GM12878 (cell line): ENCODE results near the gene FEZF2. TPM values are rescaled to one million over a fixed set of nuclear protein-coding genes. Genes with fewer than 3 reads are reported as not detected.

Experiments
- ATAC-seq: fragments of 200-7000 bp; cut with Tn5 transposase; 3 replicates; pipeline ENCODE4 v1.9.1; 2020; ENCODE audit warnings: mild to moderate bottlenecking, moderate library complexity
- BruUV-seq: library from RNA; stranded (reverse); fragments of 400-500 nt; replicated peaks from 2 replicates; lab custom pipeline; 2021; lab: Mats Ljungman, UMichigan
- CTCF ChIA-PET: fragments of 300-600 bp; sonication (Branson Sonifier 250); formaldehyde crosslinking; extraction: SDS; loops from one replicate; lab custom pipeline; 2021; ENCODE audit warnings: inconsistent platforms; lab: Yijun Ruan, JAX
- POLR2A ChIA-PET: fragments of 350-600 bp; formaldehyde crosslinking; extraction: SDS; loops from one replicate; lab custom pipeline; 2021; ENCODE audit warnings: inconsistent platforms; lab: Charles Lee
- RAD21 ChIA-PET: fragments of 300-600 bp; sonication (Branson Sonifier 250); formaldehyde crosslinking; loops from one replicate; lab custom pipeline; 2023; ENCODE audit warnings: antibody characterized with exemption; ENCODE audit not compliant: unreplicated experiment; lab: Charles Lee
- SMC1A ChIA-PET: fragments of 300-600 bp; sonication (Branson Sonifier 250); formaldehyde crosslinking; loops from one replicate; lab custom pipeline; 2023; ENCODE audit not compliant: unreplicated experiment, uncharacterized antibody; lab: Charles Lee
- DNase-seq: peaks from one replicate; pipeline ENCODE4 v3.0.0-alpha.2; 2011; ENCODE audit warnings: low read depth, low spot score
- FAIRE-seq: peaks from 3 replicates; lab custom pipeline; 2011; peaks lifted over from hg19 to GRCh38; lab: Jason Lieb, UNC
- H2AFZ ChIP-seq: 2 replicates; pipeline ENCODE4 v1.6.0; 2011; ENCODE audit warnings: low read depth, low read length, control low read depth; ENCODE audit not compliant: control insufficient read depth
- H3K27ac ChIP-seq: 2 replicates; pipeline ENCODE4 v1.5.1; 2011; ENCODE audit warnings: control low read depth; ENCODE audit not compliant: control insufficient read depth, insufficient read depth
- H3K27me3 ChIP-seq, 2 experiments: replicated peaks in 1 of 2; 2 replicates each; pipeline versions ENCODE4 v1.6.0 to v1.6.1; 2011; ENCODE audit warnings: low read length in 1 of 2; ENCODE audit not compliant: control insufficient read depth in 2 of 2, insufficient read depth in 2 of 2
- H3K36me3 ChIP-seq, 2 experiments: 2 replicates each; pipeline ENCODE4 v1.5.1; 2011; ENCODE audit warnings: low read length in 1 of 2; ENCODE audit not compliant: control insufficient read depth in 2 of 2, insufficient read depth in 2 of 2
- H3K4me1 ChIP-seq: 2 replicates; pipeline ENCODE4 v1.6.1; 2011; ENCODE audit warnings: mild to moderate bottlenecking, low read length, moderate library complexity, mixed read lengths; ENCODE audit not compliant: control insufficient read depth, insufficient read depth
- H3K4me2 ChIP-seq: 2 replicates; pipeline ENCODE4 v1.6.0; 2011; ENCODE audit warnings: control low read depth; ENCODE audit not compliant: control insufficient read depth, insufficient read depth
- H3K4me3 ChIP-seq: fragments of 200-600 bp; sonication (generic); 2 replicates; pipeline ENCODE4 v1.5.1; 2016
- H3K79me2 ChIP-seq: 2 replicates; pipeline ENCODE4 v1.6.0; 2011; ENCODE audit warnings: low read length; ENCODE audit not compliant: control insufficient read depth, insufficient read depth
- H3K9ac ChIP-seq: 2 replicates; pipeline ENCODE4 v1.8.0; 2011; ENCODE audit warnings: low read length, control low read depth, mixed read lengths; ENCODE audit not compliant: control insufficient read depth, insufficient read depth
- H3K9me3 ChIP-seq: replicated peaks from 3 replicates; pipeline ENCODE4 v1.5.1; 2011; ENCODE audit warnings: mild to moderate bottlenecking, low read length; ENCODE audit not compliant: control insufficient read depth, insufficient read depth
- H4K20me1 ChIP-seq: 2 replicates; pipeline ENCODE4 v1.6.0; 2011; ENCODE audit not compliant: control insufficient read depth, insufficient read depth
- CBX5 ChIP-seq: sonication (generic); IDR thresholded peaks from 2 replicates; pipeline ENCODE4 v1.6.1; 2016; ENCODE audit warnings: low read depth, moderate library complexity, mild to moderate bottlenecking, inconsistent platforms
- WGBS: methylation state at CpG from one replicate; pipeline ENCODE4 v1.1.6; 2016; ENCODE audit warnings: low lambda C conversion rate; ENCODE audit not compliant: insufficient replicate concordance, insufficient coverage; ENCODE audit errors: missing lambda C conversion rate; 5-methylcytosine and 5-hydroxymethylcytosine counted together
- in situ Hi-C: fragments of 300-500 bp; cut with MboI; formaldehyde crosslinking; loops from 9 replicates; pipeline ENCODE4 v1.14.3; 2018; ENCODE audit warnings: mixed read lengths
- intact Hi-C: fragments of 100-400 bp; cut with micrococcal nuclease; formaldehyde crosslinking; loops from one replicate; pipeline ENCODE4 v1.14.2; 2022; ENCODE audit not compliant: unreplicated experiment
- polyA plus RNA-seq, 11 experiments: library from polyadenylated mRNA; depleted of rRNA in 4 of 11; unstranded in 6 of 11; stranded (reverse) in 5 of 11; fragments of >200 nt; fragmentation: Nextera tagmentation in 4 of 11; fragmentation: Illumina TruSeq in 1 of 11; extraction: Ambion mirVana in 4 of 11; extraction: Trizol in 1 of 11; gene quantifications; 1 replicate in 1 of 11; 2 replicates in 10 of 11; pipeline versions ENCODE4 v1.2.1 to v1.2.3, GENCODE V29; 2011 to 2016; ENCODE audit warnings: inconsistent platforms in 2 of 11, missing spikeins in 2 of 11, low read depth in 1 of 11
- total RNA-seq, 4 experiments: library from RNA; depleted of rRNA in 3 of 4; stranded (reverse); fragments of >200 nt in 3 of 4; fragmentation: Illumina TruSeq in 1 of 4; extraction: Trizol in 1 of 4; gene quantifications; 2 replicates each; pipeline versions ENCODE4 v1.2.1 to v1.2.3, GENCODE V29; 2013 to 2021

The FEZF2 gene
- total and polyA plus RNA-seq, 10 of the 15 experiments (the other 5 are each of a cell fraction or from before 2014, with no cell fraction given): not detected

DNA sequence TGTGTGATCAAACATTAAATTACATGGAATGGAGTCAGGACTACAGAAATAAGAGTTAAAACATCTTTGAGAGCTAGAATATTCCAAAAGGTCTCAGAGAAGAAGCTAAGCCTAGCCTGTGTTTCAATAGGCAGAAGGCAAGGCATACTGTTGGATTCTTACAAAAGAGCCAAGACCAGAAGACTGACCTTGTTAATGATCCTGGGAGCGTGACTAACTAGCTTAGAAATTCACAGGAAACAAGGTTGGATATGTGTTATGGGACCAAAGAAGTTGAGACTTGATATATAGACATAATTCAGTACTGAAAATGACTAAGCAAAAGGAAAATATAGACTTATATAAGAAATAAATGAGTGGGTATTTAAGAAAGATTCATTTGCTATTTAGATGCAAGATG is 50.1 kb downstream of the FEZF2 start:
- H3K4me2 ChIP-seq: no peak overlapping the region
- ATAC-seq (no peak), DNase-seq (no peak), FAIRE-seq (no peak)
- RAD21 ChIA-PET: no interaction called here
- 36% methylated on average over 1 of the region's 1 CpG for WGBS
- TF ChIP-seq CBX5: no peak
- TF ChIP-seq, all 136 proteins: peak for 0
- Histone ChIP-seq H4K20me1 (no peaks in the 10 kb centered on the region), H3K36me3 (no peaks in the 10 kb centered on the region), H3K9me3 (no peaks in the 10 kb centered on the region; the same call in 2 of the 3 replicates), H3K4me3 (no peak overlapping the region), H2AFZ (no peak overlapping the region), H3K27ac (no peak overlapping the region), H3K27me3 (no peaks in the 10 kb centered on the region), H3K9ac (no peak overlapping the region), H3K79me2 (no peaks in the 10 kb centered on the region), H3K4me1 (no peaks in the 10 kb centered on the region)
- intact Hi-C loops (no loop called here), in situ Hi-C loops (no loop called here)
- POLR2A ChIA-PET: no interaction called here
- CTCF ChIA-PET: interaction anchor here (0.7 to 1.8 kb wide), 6 partner anchors 9 to 1272 kb away, joined by 3 to 7 read pairs (median 6); no protein-coding TSS in a partner anchor
- SMC1A ChIA-PET: interaction anchor here (0.7 to 1.7 kb wide), 5 partner anchors 9 to 162 kb away, joined by 3 to 6 read pairs (median 3); no protein-coding TSS in a partner anchor
- BruUV-seq: no TSS peak
